SK-N-SH (cell line): ENCODE results near the gene B3GNT7.

ENCODE experiments used
- CTCF ChIP-seq: fragments of 200-600 bp; sonication (generic); IDR thresholded peaks from 2 replicates; pipeline ENCODE4 v1.6.1; 2017; ENCODE audit warnings: antibody characterized with exemption, mild to moderate bottlenecking, moderate library complexity
- EP300 ChIP-seq, 2 experiments: IDR thresholded peaks; 2 replicates each; pipeline versions ENCODE4 v1.4.0 to v1.6.1; 2012; ENCODE audit warnings: borderline replicate concordance in 1 of 2, low read depth in 1 of 2, low read length in 1 of 2
- FOXJ3 ChIP-seq: sonication (generic); formaldehyde crosslinking; IDR thresholded peaks from 2 replicates; pipeline ENCODE4 v1.5.1; 2020; ENCODE audit warnings: mild to moderate bottlenecking, missing genetic modification reagents
- GATA2 ChIP-seq: sonication (generic); formaldehyde crosslinking; IDR thresholded peaks from 2 replicates; pipeline ENCODE4 v1.5.0; 2020; ENCODE audit warnings: mild to moderate bottlenecking, missing genetic modification reagents
- MAX ChIP-seq: IDR thresholded peaks from 2 replicates; pipeline ENCODE4 v1.4.0; 2012; ENCODE audit warnings: low read depth
- MXI1 ChIP-seq: IDR thresholded peaks from 2 replicates; pipeline ENCODE4 v1.6.1; 2012; ENCODE audit warnings: mild to moderate bottlenecking, low read depth, low read length, improper control_type of control experiment
- RFX5 ChIP-seq: IDR thresholded peaks from 2 replicates; pipeline ENCODE4 v1.6.1; 2012; ENCODE audit warnings: mild to moderate bottlenecking, improper control_type of control experiment, low read length
- ZBTB33 ChIP-seq: IDR thresholded peaks from 2 replicates; pipeline ENCODE4 v1.4.0; 2012; ENCODE audit warnings: low read depth, borderline replicate concordance

GRCh38 chr2:231371430-231372054, 24.0 kb upstream of the B3GNT7 start:
- no peak for TF ChIP-seq EP300 (IDR thresholded peaks at IDR 0.05; ENCODE audit: borderline replicate concordance in 1 of 2, low read depth in 1 of 2, low read length in 1 of 2)
- TF ChIP-seq MAX, result no peak
- no peak for TF ChIP-seq CTCF
- TF ChIP-seq MXI1, result no peak
- no peak for TF ChIP-seq GATA2 (CRISPR knock-in tag)
- no peak for TF ChIP-seq ZBTB33
- no peak for TF ChIP-seq FOXJ3 (CRISPR knock-in tag)
- no peak for TF ChIP-seq RFX5
